NT2/D1 (cell line): ENCODE results near the gene DAB2IP.

Experiments used
- SUZ12 ChIP-seq: IDR thresholded peaks from 2 replicates; pipeline ENCODE4 v1.6.1; 2011; ENCODE audit not compliant: insufficient read length, insufficient read depth; ENCODE audit errors: extremely low read depth
- YY1 ChIP-seq: IDR thresholded peaks from 2 replicates; pipeline ENCODE4 v1.6.1; 2011; ENCODE audit not compliant: insufficient read length, insufficient read depth
- ZNF274 ChIP-seq: IDR thresholded peaks from 2 replicates; pipeline ENCODE4 v1.6.1; 2011; ENCODE audit warnings: mild to moderate bottlenecking, low read depth, low read length

DNA sequence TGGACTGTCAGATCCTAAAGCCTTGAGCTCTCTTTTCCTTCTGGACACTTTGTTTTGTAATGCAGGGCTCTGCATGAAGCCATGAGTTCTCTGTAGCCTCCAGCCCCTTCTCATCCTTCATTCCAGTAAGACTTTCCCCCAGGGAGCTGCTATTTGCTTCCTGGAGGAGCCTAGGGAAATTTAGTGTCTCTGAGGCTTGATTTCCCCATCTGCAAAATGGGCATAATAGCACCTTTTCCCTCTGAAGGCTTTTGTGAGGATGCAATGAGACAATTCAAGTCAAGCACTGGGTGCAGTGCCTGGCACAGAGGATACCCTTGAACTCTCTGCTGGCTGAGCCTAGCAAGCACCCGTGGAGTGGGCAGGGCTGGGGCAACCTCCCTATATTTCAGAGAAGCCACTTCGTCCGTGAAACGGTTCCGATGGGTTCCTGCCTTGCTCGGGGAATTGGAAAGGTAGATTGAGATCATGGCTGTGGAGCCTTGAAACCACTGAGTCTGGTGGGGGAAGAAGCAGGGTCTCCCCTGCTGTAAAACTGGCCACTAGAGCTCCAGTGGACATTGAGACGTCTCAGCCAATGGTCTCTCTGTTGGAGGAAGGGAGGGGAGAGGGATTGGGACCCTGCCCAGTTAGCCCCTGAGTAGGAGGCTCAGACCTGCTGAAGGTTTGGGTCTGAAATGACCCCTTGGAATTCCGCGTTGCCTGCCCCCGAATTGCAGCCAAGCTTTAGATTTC lies 14.3 kb upstream of the DAB2IP start:
- TF ChIP-seq ZNF274 (no peak), YY1 (no peak), SUZ12 (no peak)
